Erythroblast (primary cell): ENCODE measurements around the gene SLC1A6.

Experiments
- GATA1 ChIP-seq: IDR thresholded peaks from 2 replicates; pipeline ENCODE4 v1.6.1; 2011; ENCODE audit warnings: low read depth, mild to moderate bottlenecking, control low read depth, low read length, moderate library complexity
- POLR2A ChIP-seq: IDR thresholded peaks from 2 replicates; pipeline ENCODE4 v1.6.1; 2011; ENCODE audit warnings: mild to moderate bottlenecking, low read length

DNA sequence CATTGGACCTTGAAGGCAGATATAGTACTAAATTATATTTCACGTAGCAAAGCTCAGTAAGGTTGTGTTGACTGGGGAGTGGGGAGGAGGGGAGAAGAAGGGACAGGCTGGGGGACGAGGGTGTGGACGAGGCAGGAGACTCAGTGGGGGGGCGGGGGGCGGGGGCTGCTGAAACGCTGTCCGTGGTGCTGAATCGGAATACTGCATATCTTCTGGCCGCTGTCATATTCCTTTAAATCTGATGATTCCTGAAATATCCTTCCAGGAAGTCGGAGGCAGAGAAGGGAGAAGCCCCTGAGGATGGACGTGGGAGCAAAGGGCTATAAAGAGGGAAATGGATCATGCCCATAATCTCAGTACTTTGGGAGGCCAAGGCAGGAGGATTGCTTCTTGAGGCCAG, 34.9 kb upstream of the SLC1A6 start:
- no peak for TF ChIP-seq POLR2A
- TF ChIP-seq GATA1: no peak
